H1 (cell line): Measurements from ENCODE around the gene ATP5MC3.

Source experiments
- FOSL1 ChIP-seq: IDR thresholded peaks from 2 replicates; pipeline ENCODE4 v1.6.1; 2011; ENCODE audit warnings: mild to moderate bottlenecking, low read depth, low read length, moderate library complexity; ENCODE audit not compliant: insufficient read depth
- RAD21 ChIP-seq, 2 experiments: IDR thresholded peaks in 1 of 2; conservative IDR thresholded peaks in 1 of 2; 2 replicates each; pipeline ENCODE4 v1.6.1; 2011; ENCODE audit warnings: low read depth in 2 of 2, low read length in 2 of 2, improper control_type of control experiment in 1 of 2, inconsistent platforms in 1 of 2, mild to moderate bottlenecking in 1 of 2, moderate library complexity in 1 of 2
- RFX5 ChIP-seq: IDR thresholded peaks from 2 replicates; pipeline ENCODE4 v1.6.1; 2011; ENCODE audit warnings: low read depth, low read length, improper control_type of control experiment, borderline replicate concordance

DNA sequence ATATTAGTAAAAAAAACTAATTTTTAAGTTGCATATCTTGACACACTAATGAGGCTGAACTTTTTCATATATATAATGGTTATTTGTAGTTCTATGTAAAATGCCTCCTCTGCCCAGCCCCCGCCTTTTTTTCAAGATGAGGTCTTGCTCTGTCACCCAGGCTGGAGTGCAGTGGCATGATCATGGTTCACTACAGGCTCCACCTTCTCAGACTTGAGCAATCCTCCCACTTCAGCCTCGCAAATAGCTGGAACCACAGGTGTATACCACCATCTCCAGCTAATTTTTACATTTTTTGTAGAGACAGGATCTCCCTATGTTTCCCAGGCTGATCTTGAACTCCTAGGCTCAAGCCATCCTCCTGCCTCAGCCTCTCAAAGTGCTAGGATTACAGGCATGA is 37.8 kb downstream of the ATP5MC3 start:
- TF ChIP-seq RFX5, result no peak
- no peak for TF ChIP-seq FOSL1
- no peak for TF ChIP-seq RAD21 (IDR thresholded peaks at IDR 0.05 in 1 of 2, conservative IDR thresholded peaks at IDR 0.05 in 1 of 2; ENCODE audit: low read depth in 2 of 2, low read length in 2 of 2)
